ENCODE results near the gene CLEC11A.
"Not testable (repeated sequence)": the region's sequence is repeated elsewhere in the genome, so short reads cannot be mapped to it uniquely, and the experiment has no call there.

Gene CLEC11A

GRCh38 chr19:50770164-50770563 lies 47.0 kb downstream of the CLEC11A start, which contains the start of gene GPR32:
GPR32 (plus strand) TSS chr19:50770464; CDS start chr19:50770601, 137 bp downstream.
- H3K36me3 Mint-ChIP-seq; H3K4me1 Mint-ChIP-seq; H3K4me3 Mint-ChIP-seq; DNase-seq; H3K27ac Mint-ChIP-seq; H3K9me3 Mint-ChIP-seq; ATAC-seq (replicated peaks): not testable (repeated sequence)
- H3K27me3 Mint-ChIP-seq = peaks cover 21 to 58% of the 10 kb centered on the region in 2 donors

GRCh38 chr19:50770888-50771287 lies 47.7 kb downstream of the CLEC11A start:
- Mint-ChIP-seq H3K4me3 (no peak overlapping the region), H3K27ac (no peak overlapping the region), H3K9me3 (no peaks in the 10 kb centered on the region), H3K27me3 (peaks cover 19 to 54% of the 10 kb centered on the region in 2 donors), H3K36me3 (no peaks in the 10 kb centered on the region), H3K4me1 (no peaks in the 10 kb centered on the region)
- no peak for DNase-seq
- ATAC-seq (replicated peaks) = no peak

- Mint-ChIP-seq H3K4me1 (peaks cover 0 to under 1% of the 10 kb centered on the region in 2 donors), H3K27me3 (peaks cover 16 to 44% of the 10 kb centered on the region in 2 donors), H3K27ac (no peak overlapping the region), H3K4me3 (no peak overlapping the region), H3K9me3 (no peaks in the 10 kb centered on the region), H3K36me3 (no peaks in the 10 kb centered on the region)
- ATAC-seq (replicated peaks) (peak; percentile 46 to 62), DNase-seq (no peak)
These were observed 49.3 kb downstream of the CLEC11A start for GRCh38 chr19:50772476-50772875.

GRCh38 chr19:50772912-50773311 lies 49.7 kb downstream of the CLEC11A start:
- not testable (repeated sequence) for DNase-seq; H3K4me1 Mint-ChIP-seq; ATAC-seq (replicated peaks); H3K36me3 Mint-ChIP-seq; H3K4me3 Mint-ChIP-seq; H3K9me3 Mint-ChIP-seq; H3K27ac Mint-ChIP-seq
- H3K27me3 Mint-ChIP-seq = peaks cover 20 to 47% of the 10 kb centered on the region in 2 donors

GRCh38 chr19:50773454-50773853 lies 50.3 kb downstream of the CLEC11A start:
- H3K9me3 Mint-ChIP-seq; ATAC-seq (replicated peaks); H3K4me3 Mint-ChIP-seq: not testable (repeated sequence)

More at GRCh38 chr19:50773454-50773853, 50.3 kb downstream of the CLEC11A start:
- H3K36me3 Mint-ChIP-seq, H3K4me1 Mint-ChIP-seq, DNase-seq, H3K27ac Mint-ChIP-seq: not testable (repeated sequence)
- peaks cover 25 to 47% of the 10 kb centered on the region in 2 donors for H3K27me3 Mint-ChIP-seq

All from stimulated activated naive B cell treated with anti-CD40 and anti-IgM and Interleukin-4, amounts not matched to agents 10 μg/mL and 1 μg/mL and 100 μg/mL, for 72 hours (primary cell).